Activated CD4-positive, alpha-beta T cell treated with anti-CD3 and anti-CD28 coated beads, Interleukin-2, Interleukin-4, amounts not matched to agents 100 ng/mL and 50 ng/mL, durations not matched to agents 16 hours and 8 hours (primary cell): Measurements from ENCODE around the gene BET1L.

Experiments
- DNase-seq: peaks from one replicate; pipeline ENCODE4 v3.0.0-alpha.2; 2020; ENCODE audit warnings: low spot score

BET1L gene

GRCh38 chr11:209275-210121 is 2.3 kb upstream of the BET1L start:
- DNase-seq, result no peak

- no peak for DNase-seq
Measured at GRCh38 chr11:208917-209260, 1.7 kb upstream of the BET1L start.

- peak; percentile 79 for DNase-seq
Measured at GRCh38 chr11:208181-208916, 1.1 kb upstream of the BET1L start.

GRCh38 chr11:207863-208180 is 623 bp upstream of the BET1L start:
- DNase-seq, result no peak

- DNase-seq, result peak; percentile 26
Measured at GRCh38 chr11:206526-207207, 532 bp downstream of the BET1L start.

GRCh38 chr11:206002-206384 is 1.2 kb downstream of the BET1L start:
- no peak for DNase-seq

- DNase-seq, result no peak
Measured at GRCh38 chr11:205221-206001, 1.8 kb downstream of the BET1L start.

GRCh38 chr11:204587-205109 is 2.6 kb downstream of the BET1L start:
- no peak for DNase-seq

GRCh38 chr11:203945-204586 is 3.1 kb downstream of the BET1L start:
- no peak for DNase-seq

- no peak for DNase-seq
Measured at GRCh38 chr11:203056-203944, 3.9 kb downstream of the BET1L start.

GRCh38 chr11:202490-202889 is 4.7 kb downstream of the BET1L start:
- no peak for DNase-seq

- DNase-seq, result no peak
Measured at GRCh38 chr11:201966-202365, 5.2 kb downstream of the BET1L start.

- DNase-seq, result no peak
Measured at GRCh38 chr11:200224-201003, 6.8 kb downstream of the BET1L start.

GRCh38 chr11:199782-200181 is 7.4 kb downstream of the BET1L start:
- DNase-seq, result no peak

- no peak for DNase-seq
Measured at GRCh38 chr11:199004-199581, 8.1 kb downstream of the BET1L start.

- DNase-seq, result no peak
Measured at GRCh38 chr11:198236-198806, 8.9 kb downstream of the BET1L start.

GRCh38 chr11:197741-198235 is 9.4 kb downstream of the BET1L start:
- no peak for DNase-seq

GRCh38 chr11:196786-197731 is 10.1 kb downstream of the BET1L start:
- no peak for DNase-seq
